Brain microvascular endothelial cell (primary cell): ENCODE results near the gene GGTA1.

Source experiments
- DNase-seq: peaks from one replicate; pipeline ENCODE4 v3.0.0-alpha.2; 2020
- H3K27ac ChIP-seq: fragments of 250-450 bp; sonication (Bioruptor Pico); 2 replicates; pipeline ENCODE4 v1.5.1; 2020; ENCODE audit warnings: mild to moderate bottlenecking, moderate library complexity
- H3K27me3 ChIP-seq: fragments of 250-450 bp; sonication (Bioruptor Pico); replicated peaks from 2 replicates; pipeline ENCODE4 v1.5.1; 2020; ENCODE audit warnings: mild to moderate bottlenecking
- H3K36me3 ChIP-seq: fragments of 250-450 bp; sonication (Bioruptor Pico); replicated peaks from 2 replicates; pipeline ENCODE4 v1.5.1; 2020; ENCODE audit warnings: mild to moderate bottlenecking
- H3K4me3 ChIP-seq: 2 replicates; pipeline ENCODE4 v1.5.1; 2011; ENCODE audit warnings: low read depth, mild to moderate bottlenecking, control low read depth, low read length, moderate library complexity
- CTCF ChIP-seq: IDR thresholded peaks from 2 replicates; pipeline ENCODE4 v1.5.1; 2011; ENCODE audit warnings: low read depth, mild to moderate bottlenecking, moderate library complexity, low read length, control low read depth, inconsistent platforms; ENCODE audit errors: missing control alignments
- in situ Hi-C: cut with HindIII; loops from 2 replicates; pipeline ENCODE4 v1.10.0; 2017; ENCODE audit warnings: low sequenced_read_pairs, low pct_ligation_motif_present

GGTA1 gene

GRCh38 chr9:121452085-121452484, 47.6 kb downstream of the GGTA1 start:
- no peak overlapping the region for H3K4me3 ChIP-seq
- no peak for TF ChIP-seq CTCF
- no peak overlapping the region for H3K27ac ChIP-seq
- DNase-seq, result no peak
- in situ Hi-C loops, result no loop called here
- H3K36me3 ChIP-seq, result no peaks in the 10 kb centered on the region
- H3K27me3 ChIP-seq, result peaks cover 68% of the 10 kb centered on the region

GRCh38 chr9:121451586-121451985, 48.1 kb downstream of the GGTA1 start:
- Histone ChIP-seq H3K27me3 (peaks cover 65% of the 10 kb centered on the region), H3K4me3 (no peak overlapping the region), H3K27ac (no peak overlapping the region), H3K36me3 (no peaks in the 10 kb centered on the region)
- no peak for TF ChIP-seq CTCF
- DNase-seq, result no peak
- in situ Hi-C loops, result no loop called here

- H3K27ac ChIP-seq, result no peak overlapping the region
- no peak overlapping the region for H3K4me3 ChIP-seq
- H3K36me3 ChIP-seq, result no peaks in the 10 kb centered on the region
- no peak for DNase-seq
- no peak for TF ChIP-seq CTCF
- in situ Hi-C loops, result no loop called here
- peaks cover 70% of the 10 kb centered on the region for H3K27me3 ChIP-seq
Observed at GRCh38 chr9:121450241-121450640, 49.4 kb downstream of the GGTA1 start.

GRCh38 chr9:121449786-121450185, 49.9 kb downstream of the GGTA1 start:
- TF ChIP-seq CTCF, result no peak
- in situ Hi-C loops, result no loop called here
- Histone ChIP-seq H3K36me3 (no peaks in the 10 kb centered on the region), H3K27me3 (peaks cover 72% of the 10 kb centered on the region), H3K4me3 (no peak overlapping the region), H3K27ac (no peak overlapping the region)
- no peak for DNase-seq

- DNase-seq, result peak; percentile 71
- in situ Hi-C loops, result no loop called here
- Histone ChIP-seq H3K36me3 (no peaks in the 10 kb centered on the region), H3K4me3 (no peak overlapping the region), H3K27ac (no peak overlapping the region), H3K27me3 (peaks cover 74% of the 10 kb centered on the region)
- no peak for TF ChIP-seq CTCF
Observed at GRCh38 chr9:121447321-121447834, 52.3 kb downstream of the GGTA1 start.

- no peak for DNase-seq
- H3K27me3 ChIP-seq, result peaks cover 80% of the 10 kb centered on the region
- no peak overlapping the region for H3K27ac ChIP-seq
- peak; percentile 13 for TF ChIP-seq CTCF
- H3K4me3 ChIP-seq, result no peak overlapping the region
- H3K36me3 ChIP-seq, result no peaks in the 10 kb centered on the region
- in situ Hi-C loops, result no loop called here
Observed at GRCh38 chr9:121445986-121446385, 53.7 kb downstream of the GGTA1 start.
